ENCODE measurements around the gene PTPRQ.

- TF ChIP-seq POLR2AphosphoS5 (IDR thresholded peaks at IDR 0.05) (no peak), CTCF (IDR thresholded peaks at IDR 0.05) (no peak)
These were observed 173.7 kb downstream of the PTPRQ start for GRCh38 chr12:80617733-80618132.
